ENCODE data around the gene RFESD. TPM values are rescaled to one million over a fixed set of nuclear protein-coding genes. Genes with fewer than 3 reads are reported as not detected.
"Not testable (repeated sequence)": the region's sequence is repeated elsewhere in the genome, so short reads cannot be mapped to it uniquely, and the experiment has no call there.

Gene RFESD
- total RNA-seq, 1 donor from 2014 or later: 1.6 TPM

DNA sequence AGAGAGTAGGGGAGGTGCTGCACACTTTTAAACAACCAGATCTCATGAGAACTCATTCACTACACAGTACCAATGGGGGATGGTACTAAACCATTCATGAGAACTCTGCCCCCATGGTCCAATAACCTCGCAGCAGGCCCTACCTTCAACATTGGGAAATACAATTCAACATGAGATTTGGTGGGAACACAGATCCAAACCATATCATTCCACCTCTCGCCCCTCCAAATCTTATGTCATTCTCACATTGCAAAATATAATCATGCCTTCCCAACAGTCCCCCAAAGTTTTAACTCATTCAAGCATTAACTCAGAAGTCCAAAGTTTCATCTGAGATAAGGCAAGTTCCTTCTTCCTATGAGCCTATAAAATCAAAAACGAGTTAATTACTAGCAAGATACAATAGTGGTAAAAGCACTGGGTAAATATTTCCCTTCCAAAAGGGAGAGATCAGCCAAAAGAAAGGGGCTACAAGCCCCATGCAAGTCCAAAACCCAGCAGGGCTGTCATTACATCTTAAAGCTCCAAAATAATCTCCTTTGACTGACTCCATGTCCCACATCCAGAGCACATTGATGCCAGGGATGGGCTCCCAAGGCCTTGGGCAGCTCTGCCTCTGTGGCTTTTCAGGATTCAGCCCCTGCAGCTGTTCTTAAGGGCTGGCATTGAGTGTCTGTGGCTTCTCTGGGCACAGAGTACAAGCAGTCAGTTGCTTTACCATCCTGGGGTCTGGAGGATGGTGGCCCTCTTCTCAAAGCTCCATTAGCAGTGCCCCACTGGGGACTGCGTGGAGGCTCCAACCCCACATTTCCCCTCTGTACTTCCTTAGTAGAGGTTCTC, 18.4 kb upstream of the RFESD start:
- DNase-seq (ENCODE audit: low read depth in 2 of 2): no peak

DNA sequence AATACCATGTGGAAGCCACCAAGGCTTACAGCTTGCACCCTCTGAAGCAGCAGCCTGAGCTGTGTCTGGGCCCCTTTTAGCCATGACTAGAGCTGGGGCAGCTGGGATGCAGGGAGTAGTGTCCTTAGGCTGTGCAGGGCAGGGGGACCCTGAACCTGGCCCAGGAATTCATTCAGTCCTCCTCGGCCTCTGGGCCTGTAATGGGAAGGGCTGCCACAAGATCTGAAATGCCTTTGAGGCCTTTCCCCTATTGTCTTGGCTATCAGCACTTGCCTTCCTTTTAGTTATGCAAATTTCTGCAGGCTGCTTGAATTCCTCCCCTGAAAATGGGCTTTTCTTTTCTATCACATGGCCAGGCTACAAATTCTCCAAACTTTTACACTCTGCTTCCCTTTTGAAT, 17.6 kb upstream of the RFESD start:
- DNase-seq (ENCODE audit: low read depth in 2 of 2): no peak

DNA sequence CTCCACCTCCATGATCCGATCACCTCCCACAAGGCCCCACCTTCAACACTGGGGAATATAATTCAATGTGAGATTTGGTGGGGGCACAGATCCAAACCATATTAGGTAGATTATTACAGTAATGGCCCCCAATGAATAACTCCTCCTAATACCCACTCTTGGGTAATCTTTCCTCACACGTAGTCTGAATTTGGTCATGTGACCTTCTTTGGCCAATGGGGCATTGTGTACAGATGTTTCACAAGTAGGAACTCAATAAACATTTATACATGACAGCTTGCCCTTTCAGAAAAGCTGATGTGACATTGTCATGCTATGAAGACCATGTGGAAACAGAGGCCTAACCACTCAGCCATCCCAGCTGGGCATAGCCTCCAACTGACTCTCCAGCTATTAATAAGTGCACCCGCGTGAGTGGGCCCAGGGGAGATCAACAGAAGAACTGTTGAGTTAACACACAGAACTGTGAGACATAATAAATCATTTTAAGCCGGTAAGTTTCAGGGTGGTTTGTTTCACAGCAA, 16.1 kb upstream of the RFESD start:
- DNase-seq (ENCODE audit: low read depth in 2 of 2): no peak

DNA sequence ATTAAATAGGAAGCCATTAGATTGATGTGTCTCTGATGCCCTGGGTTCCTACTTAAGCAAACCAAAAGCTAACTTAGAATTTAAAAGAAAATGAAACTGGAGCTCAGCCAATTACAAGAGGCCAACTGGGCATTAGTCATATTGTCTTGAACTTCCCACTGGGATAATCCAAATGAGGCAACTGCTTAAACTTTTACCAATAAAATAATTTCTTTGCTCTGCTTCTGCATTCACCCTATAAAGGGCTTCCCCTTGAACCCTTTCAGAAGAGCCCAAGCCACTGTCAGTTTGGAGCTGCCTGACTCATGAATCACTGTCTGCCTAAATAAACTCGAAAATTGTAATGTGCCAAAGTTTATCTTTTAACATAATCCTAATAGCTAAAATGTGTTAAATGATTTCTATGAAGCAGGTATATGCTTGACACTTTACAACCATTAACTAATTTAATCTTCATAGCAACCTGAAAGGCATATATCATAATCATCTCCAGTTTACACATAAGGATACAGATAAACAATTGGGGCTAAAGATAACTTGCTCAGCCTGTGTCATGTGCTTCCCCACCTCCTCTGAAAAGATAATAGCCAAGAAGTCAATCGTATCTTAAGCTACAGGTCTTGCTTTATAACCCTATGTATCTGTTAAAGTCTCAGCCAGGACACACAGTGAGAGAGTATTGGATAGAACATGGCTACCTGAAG, 15.2 kb upstream of the RFESD start:
- peak in 1 of 2 donors; percentile 85 for DNase-seq (ENCODE audit: low read depth in 2 of 2)

DNA sequence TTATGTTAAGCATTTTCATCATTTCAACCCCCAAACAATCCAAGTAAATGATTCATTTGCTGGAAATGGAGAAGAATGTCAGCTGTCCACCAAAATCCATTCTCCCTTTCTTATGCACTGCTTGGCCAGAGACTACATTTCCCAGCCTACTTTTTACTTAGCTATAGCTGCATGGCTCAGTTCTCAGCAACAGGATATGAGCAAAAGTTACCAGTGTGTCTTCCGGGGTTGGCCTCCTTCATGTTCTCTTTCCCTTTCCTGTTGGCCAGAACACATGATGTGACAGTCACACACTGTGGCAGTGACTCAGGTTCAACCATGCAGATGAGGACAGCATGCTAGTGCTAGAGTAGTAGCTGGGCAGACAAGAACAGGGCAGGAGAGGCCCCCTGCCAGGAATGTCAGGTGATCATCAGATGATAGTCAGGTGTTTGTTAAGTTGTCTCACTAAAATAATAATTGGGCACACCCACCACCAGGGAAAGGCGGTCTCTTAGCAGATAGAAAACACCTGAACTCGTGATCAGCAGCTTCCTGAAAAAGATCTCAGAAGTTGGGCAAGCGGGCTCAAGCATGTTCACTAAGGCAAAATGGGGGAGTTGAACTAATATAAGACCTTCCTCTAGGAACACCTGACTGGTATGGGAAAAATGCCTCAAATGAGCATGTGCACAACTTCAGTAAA, 14.4 kb upstream of the RFESD start:
- peak; percentile 64 to 89 for DNase-seq (ENCODE audit: low read depth in 2 of 2)

DNA sequence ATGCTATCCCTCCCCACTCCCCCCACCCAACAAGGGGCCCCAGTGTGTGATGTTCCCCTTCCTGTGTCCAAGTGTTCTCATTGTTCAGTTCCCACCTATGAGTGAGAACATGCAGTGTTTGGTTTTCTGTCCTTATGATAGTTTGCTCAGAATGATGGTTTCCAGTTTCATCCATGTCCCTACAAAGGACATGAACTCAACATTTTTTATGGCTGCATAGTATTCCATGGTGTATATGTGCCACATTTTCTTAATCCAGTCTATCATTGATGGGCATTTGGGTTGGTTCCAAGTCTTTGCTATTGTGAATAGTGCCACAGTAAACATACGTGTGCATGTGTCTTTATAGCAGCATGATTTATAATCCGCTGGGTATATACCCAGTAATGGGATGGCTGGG, 13.6 kb upstream of the RFESD start:
- not testable (repeated sequence) for DNase-seq (ENCODE audit: low read depth in 2 of 2)

DNA sequence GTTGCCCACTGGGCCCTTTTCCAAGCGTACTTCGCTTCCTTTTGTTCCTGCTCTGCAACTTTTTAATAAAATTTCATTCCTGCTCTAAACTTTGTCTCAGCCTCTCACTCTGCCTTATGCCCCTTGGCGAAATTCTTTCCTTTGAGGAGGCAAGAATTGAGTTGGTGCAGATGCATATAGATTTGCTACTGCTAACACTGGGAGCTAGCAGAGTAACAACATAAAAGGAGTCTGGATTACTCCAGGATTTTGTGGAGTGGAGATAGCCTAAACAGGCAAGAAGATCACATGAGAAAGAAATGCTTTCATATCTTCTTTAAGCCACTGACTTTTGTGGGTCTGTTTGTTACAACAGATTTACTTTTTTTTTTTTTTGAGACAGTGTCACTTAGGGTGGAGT, 12.9 kb upstream of the RFESD start:
- DNase-seq (ENCODE audit: low read depth in 2 of 2): no peak

DNA sequence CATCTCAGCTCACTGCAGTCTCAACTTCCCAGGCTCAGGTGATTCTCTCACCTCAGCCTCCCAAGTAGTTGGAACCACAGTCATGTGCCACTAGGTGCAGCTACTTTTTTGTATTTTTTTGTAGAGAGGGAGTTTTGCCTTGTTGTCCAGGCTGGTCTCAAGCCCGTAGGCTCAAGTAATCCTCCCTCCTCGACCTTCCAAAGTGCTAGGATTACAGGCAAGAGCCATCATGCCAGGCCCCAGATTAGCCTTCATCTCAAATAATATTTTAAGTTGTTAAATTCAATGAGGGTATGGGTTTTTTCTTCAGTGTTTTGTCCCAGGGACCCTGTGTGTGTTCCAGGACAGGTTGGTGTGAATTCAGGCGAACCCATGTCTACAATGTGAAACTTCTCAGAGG, 12.5 kb upstream of the RFESD start:
- no peak for DNase-seq (ENCODE audit: low read depth in 2 of 2)

DNA sequence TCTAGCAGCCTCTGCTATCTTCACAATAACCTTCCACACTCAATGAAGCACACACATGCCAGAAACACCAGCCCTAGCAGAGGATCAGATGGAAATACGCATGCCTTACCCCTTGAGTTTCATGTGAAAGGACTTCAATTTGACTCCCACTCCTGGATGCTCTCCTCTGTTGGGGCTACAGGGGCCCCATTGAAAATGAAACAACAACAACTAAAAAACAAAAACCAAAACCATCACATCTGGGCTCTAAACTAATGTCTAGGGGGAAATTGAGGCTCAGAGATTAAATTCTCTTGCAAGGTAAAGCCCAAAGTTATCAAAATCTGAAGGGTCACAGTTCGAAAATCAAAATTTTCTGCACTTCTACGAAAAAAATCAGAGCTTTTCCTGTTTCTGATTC, 7.9 kb upstream of the RFESD start:
- no peak for DNase-seq (ENCODE audit: low read depth in 2 of 2)

DNA sequence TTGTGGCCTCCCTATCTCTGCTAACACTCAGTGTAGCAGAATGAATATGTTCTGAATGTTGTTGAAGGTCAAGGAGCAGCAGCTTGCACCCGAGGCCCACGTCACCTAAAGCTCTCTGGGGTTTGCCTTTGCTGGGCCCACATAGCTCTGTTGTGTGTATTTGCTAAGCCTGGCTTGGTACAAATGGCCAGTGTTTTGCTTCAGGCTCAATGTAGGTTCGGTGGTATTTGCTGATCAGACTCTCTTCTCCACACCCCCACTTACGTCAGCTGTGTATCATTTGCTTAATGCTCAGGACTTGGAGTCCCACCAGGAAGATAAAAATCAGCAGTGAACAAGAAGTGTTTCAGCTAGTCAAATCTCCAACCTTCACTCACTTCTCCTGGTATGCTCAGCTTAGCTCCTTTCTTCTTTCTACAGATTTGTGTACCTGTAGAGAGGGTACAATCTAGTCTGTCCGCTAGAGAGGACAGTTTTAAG, 4.8 kb upstream of the RFESD start:
- peak in 1 of 2 donors; percentile 24 for DNase-seq (ENCODE audit: low read depth in 2 of 2)

DNA sequence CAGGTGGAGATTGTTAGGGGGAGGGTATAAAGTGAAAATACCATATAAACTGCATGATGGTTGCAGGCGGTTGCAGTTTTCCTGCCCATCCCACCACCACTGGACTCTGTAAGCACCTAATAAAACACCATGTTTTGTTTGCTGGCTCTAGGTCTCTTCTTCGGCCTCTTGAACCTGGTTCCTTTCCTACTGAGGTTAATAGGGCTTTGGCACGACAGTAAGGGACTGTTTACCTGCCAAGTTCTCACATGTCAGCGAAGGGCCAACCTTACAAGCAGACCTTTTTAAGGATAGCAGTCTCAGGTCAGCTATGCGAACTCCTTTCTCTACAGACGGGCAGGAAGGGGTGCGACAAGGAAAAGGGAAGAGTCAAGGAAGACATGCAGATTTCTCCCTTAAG, 3.4 kb upstream of the RFESD start:
- DNase-seq (ENCODE audit: low read depth in 2 of 2): no peak

DNA sequence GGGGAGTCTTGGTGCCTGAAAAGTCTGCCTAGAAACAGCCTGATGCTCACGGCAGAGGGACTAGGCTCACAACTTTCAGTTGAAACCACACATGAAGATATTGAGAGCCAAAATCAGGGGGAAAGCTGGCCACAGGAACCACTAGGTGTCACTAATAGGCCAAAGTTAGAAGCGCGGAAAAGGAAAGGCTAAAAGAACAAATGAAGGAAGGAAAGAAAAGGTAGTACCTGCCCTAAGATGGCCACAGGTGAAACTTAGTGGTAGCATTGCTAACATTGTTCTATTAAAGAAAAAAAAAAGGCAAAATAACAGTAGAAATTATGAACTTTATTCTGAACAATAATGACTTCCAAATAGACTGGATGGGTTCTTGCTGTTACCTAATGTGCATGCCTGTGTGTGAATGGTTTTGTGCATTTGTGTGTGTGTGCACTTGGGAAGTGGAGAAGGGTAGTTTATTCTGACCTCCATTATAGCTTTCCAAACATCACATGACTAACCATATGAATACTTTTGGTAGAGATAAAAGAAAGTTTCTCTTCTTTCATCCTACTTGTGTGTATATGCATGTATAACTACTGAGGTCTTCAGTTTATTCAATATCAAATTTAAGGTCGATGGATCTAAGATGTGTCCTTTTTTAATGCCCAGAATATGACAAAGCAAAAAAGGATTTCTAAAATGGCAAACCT, 2.1 kb upstream of the RFESD start:
- peak; percentile 57 to 66 for DNase-seq (ENCODE audit: low read depth in 2 of 2)

DNA sequence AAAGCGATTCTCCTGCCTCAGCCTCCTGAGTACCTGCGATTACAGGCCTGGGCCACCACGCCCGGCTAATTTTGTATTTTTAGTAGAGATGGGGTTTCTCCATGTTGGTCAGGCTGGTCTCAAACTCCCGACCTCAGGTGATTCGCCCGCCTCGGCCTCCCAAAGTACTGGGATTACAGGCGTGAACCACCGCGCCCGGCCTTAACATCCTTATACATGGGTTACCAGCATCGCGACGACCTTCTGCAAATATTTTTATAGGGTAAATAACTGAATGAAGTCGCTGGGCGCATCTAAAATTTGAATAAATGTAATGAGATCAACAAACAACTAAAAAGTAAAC, 380 bp upstream of the RFESD start:
- DNase-seq (ENCODE audit: low read depth in 2 of 2): not testable (repeated sequence)

DNA sequence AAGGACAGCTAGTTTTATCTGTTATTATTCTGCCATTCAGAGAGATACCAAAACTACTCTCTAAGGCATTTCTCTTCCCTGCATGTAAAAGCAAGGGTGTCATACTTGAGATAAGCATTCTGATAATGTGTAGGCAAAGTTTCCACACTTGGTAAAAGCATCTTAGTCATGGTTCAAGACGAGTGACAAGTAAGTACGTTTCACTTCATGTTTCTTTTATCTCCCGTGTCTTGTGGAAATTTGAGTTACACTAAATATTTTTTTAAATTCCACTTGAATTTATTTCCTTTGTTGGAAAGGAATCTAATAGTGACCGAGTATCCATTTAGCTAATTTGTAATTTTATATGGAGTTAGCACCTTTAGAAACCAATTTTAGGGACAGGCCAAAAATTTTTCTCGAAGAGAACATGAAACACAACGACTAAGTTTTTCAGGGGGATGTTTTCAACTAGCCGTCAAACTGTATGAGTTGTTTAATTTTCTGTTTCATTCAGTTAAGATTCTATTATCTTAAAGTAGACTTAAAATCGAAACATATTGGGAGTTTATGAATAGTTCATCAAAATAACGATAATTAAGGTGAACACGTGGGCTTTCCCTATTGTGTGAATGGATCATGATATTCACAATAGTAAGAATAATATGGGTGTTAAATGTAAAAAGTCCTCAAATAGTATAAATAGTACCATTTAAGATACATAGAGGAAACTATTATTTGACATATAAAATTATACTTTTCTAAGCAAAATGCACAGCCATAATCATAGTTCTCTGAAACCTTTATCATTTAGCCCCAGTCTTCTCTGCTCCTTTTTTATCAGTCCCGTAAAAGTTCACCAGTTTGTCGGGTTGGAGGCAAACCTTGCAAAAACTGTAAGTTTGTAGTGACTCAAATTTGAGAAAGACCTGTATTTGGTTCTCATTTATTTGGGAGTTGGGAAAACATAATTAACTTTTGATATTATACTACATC, 1.6 kb downstream of the RFESD start:
- no peak for DNase-seq (ENCODE audit: low read depth in 2 of 2)

DNA sequence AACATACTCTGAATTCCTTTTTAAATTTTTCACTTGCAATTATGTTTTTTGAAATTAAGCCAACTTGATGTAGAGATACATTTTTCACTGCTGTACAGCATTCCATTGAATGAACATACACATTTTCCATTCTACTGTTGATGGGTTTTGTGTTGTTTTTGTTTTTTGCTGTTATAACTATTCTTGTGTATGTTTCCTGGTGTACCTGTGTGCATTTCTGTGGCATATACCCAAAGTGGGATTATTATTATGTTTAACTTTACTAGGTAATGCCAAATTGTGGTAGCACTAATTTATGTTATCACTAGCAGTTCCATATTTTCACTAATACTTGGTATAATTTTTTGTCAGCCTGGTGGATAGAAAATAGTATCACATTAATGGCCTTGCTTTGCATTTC, 2.7 kb downstream of the RFESD start:
- no peak for DNase-seq (ENCODE audit: low read depth in 2 of 2)

DNA sequence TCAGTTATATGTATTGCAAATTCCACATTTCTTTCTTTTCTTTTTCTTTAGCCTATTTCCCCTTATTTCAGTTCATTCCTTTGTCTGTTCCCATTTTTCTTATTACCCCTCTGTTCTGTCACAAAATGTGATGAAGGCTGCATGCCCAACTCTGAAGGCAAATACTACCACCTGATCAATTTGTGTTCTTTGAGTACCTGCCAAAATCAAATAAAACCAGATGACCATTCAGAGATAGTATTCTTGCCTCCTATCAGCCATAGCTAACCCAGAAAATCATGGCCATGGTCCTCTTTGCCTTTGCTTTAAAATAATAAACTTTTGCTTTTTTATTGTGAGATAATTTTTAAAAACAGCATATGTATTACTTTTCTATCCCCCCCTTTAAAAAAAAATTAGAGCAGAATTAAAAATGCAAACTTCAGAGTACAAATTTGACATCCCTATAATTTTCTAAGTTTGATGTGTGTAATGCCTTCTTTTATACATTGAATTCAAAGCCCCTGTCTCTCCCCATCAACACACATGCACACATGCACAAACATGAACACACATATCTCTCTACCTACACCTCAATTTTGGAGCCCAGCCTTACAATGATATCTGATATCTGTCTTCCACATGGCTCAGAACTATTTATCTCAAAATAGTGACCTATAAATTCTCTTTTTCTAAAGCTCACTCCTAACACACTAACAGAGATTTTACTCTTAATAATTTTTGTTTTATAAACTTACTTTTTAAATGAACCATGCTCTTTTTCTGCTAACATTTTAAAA, 3.5 kb downstream of the RFESD start:
- DNase-seq (ENCODE audit: low read depth in 2 of 2): no peak

DNA sequence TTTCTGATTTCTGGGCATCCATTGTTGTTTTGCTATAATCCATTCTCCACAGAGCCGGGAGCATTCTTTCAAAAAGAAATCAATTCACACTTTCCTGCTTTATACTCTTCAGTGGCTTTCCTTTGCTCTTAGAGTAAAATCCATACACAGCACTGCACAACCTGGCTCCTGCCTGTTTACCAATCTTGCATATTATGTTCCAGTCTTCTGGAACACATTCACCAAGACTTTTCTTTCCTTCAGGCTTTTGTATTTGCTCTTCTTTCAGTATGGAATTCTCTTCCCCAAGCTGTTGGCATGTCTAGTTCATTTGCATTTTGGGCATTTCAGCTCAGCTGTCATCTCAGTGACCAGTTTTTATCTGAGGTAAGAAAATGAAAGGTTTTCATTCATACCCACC, 6.3 kb downstream of the RFESD start:
- DNase-seq (ENCODE audit: low read depth in 2 of 2): no peak

DNA sequence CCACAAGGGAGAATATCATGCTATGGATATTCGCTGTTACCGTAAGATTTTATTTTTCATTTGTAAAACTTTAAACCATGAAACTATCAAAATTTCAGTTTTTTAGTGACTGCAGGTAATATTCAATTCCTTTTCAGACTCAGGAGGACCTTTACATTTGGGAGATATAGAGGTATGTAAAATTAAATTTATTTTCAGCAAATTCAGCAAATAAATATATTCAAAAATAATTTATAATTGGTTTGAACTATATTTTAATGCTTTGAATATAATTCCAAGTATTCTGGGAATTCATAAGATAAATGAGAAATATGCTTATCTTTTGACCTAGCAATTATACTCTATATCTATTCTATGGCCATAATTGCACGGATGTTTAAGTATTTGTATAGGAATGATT, 7.6 kb downstream of the RFESD start:
- no peak for DNase-seq (ENCODE audit: low read depth in 2 of 2)

DNA sequence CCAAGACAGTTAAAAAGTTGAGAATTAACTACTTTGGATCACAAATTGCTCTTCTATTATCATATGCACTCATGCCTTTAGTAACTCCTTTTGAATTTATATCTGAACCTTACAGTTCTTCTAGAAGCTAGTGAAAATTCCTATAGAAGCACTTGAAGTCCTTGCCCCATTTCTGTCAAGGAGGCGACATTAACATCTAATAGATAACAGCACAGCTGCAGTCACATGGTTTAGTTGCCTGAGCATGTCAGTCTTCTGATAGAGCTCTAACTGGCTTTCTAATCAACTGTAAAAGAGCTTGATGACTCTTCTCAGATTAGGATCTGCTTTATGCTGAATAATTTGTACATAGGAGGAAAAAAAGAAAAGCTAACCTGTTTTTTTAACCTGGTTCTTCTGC, 9.0 kb downstream of the RFESD start:
- no peak for DNase-seq (ENCODE audit: low read depth in 2 of 2)

DNA sequence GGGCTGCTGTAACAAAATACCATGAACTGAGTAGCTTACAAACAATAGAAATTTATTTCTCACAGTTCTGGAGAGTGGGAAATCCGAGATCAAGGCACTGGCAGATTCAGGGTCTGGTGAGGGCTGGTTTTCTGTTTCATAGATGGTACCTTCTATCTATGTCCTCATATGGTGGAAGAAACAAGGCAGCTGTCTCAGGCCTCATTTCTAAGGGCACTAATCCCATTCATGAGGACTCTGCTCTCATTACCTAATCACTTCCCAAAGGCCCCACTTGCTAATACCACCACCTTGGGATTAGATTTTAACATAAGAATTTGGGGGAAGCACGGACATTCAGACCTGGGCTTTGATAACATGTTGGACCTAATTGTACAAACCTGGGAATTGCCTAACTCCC, 13.5 kb downstream of the RFESD start:
- no peak for DNase-seq (ENCODE audit: low read depth in 2 of 2)
